PC-9 (cell line): ENCODE results near the gene FAM117A. TPM values are rescaled to one million over a fixed set of nuclear protein-coding genes. Genes with fewer than 3 reads are reported as not detected.

Experiments used
- BruUV-seq: library from RNA; stranded (reverse); fragments of 400-500 nt; replicated peaks from 2 replicates; lab custom pipeline; 2021; lab: Mats Ljungman, UMichigan
- CTCF ChIA-PET: fragments of 300-600 bp; sonication (Branson Sonifier 250); formaldehyde crosslinking; loops from one replicate; lab custom pipeline; 2022; ENCODE audit warnings: antibody characterized with exemption; lab: Charles Lee
- POLR2A ChIA-PET: fragments of 300-600 bp; sonication (Branson Sonifier 250); formaldehyde crosslinking; loops from one replicate; lab custom pipeline; 2022; ENCODE audit warnings: antibody characterized with exemption; ENCODE audit not compliant: unreplicated experiment; lab: Charles Lee
- DNase-seq, 2 experiments: peaks; one replicate each; pipeline versions ENCODE4 v3.0.0 to v3.0.0-alpha.2; 2015 to 2022; ENCODE audit warnings: mixed read lengths in 1 of 2
- H2AFZ ChIP-seq: fragments of 200-600 bp; sonication (generic); 2 replicates; pipeline ENCODE4 v1.8.1; 2017; ENCODE audit warnings: antibody characterized with exemption
- H3F3A ChIP-seq: fragments of 200-600 bp; sonication (generic); 2 replicates; pipeline ENCODE4 v1.8.1; 2017; ENCODE audit warnings: antibody characterized with exemption, mild to moderate bottlenecking, low read depth; ENCODE audit not compliant: insufficient read depth
- H3K27ac ChIP-seq: fragments of 200-600 bp; sonication (generic); 2 replicates; pipeline ENCODE4 v1.6.1; 2016; ENCODE audit warnings: mixed run types
- H3K27me3 ChIP-seq: fragments of 200-600 bp; sonication (generic); 2 replicates; pipeline ENCODE4 v1.6.1; 2016; ENCODE audit warnings: low read depth, mixed run types; ENCODE audit not compliant: insufficient read depth
- H3K36me3 ChIP-seq: fragments of 200-600 bp; sonication (generic); 2 replicates; pipeline ENCODE4 v1.6.1; 2016; ENCODE audit warnings: low read depth, mixed run types
- H3K4me1 ChIP-seq: fragments of 200-600 bp; sonication (generic); replicated peaks from 2 replicates; pipeline ENCODE4 v1.6.1; 2016; ENCODE audit warnings: mixed run types; ENCODE audit not compliant: insufficient read depth
- H3K4me2 ChIP-seq: fragments of 200-600 bp; sonication (generic); 2 replicates; pipeline ENCODE4 v1.6.1; 2017; ENCODE audit warnings: mixed run types
- H3K4me3 ChIP-seq: fragments of 200-600 bp; sonication (generic); 2 replicates; pipeline ENCODE4 v1.6.1; 2016; ENCODE audit warnings: mixed run types
- H3K79me2 ChIP-seq: fragments of 200-600 bp; sonication (generic); 2 replicates; pipeline ENCODE4 v1.6.1; 2017; ENCODE audit warnings: low read depth, mixed run types
- H3K9me2 ChIP-seq: fragments of 200-600 bp; sonication (generic); 2 replicates; pipeline ENCODE4 v1.8.1; 2017; ENCODE audit warnings: mild to moderate bottlenecking; ENCODE audit not compliant: insufficient read depth
- H3K9me3 ChIP-seq: fragments of 200-600 bp; sonication (generic); 2 replicates; pipeline ENCODE4 v1.8.1; 2016; ENCODE audit warnings: low read depth; ENCODE audit not compliant: insufficient read depth
- H4K20me1 ChIP-seq: fragments of 200-600 bp; sonication (generic); 2 replicates; pipeline ENCODE4 v1.8.1; 2017; ENCODE audit not compliant: insufficient read depth
- EZH2 ChIP-seq: fragments of 200-600 bp; sonication (generic); IDR thresholded peaks from 2 replicates; pipeline ENCODE4 v1.8.0; 2017; ENCODE audit warnings: antibody characterized with exemption, low read depth
- intact Hi-C: fragments of 100-400 bp; cut with micrococcal nuclease; formaldehyde crosslinking; loops from one replicate; pipeline ENCODE4 v1.10.0; 2022; ENCODE audit not compliant: unreplicated experiment
- total RNA-seq: library from RNA; stranded (reverse); gene quantifications from 2 replicates; pipeline ENCODE4 v1.2.3, GENCODE V29; 2021
- TF ChIP-seq, protein P1 (sequence below): fragments of 200-600 bp; sonication (generic); conservative IDR thresholded peaks from 2 replicates; pipeline ENCODE4 v1.6.1; 2017; ENCODE audit warnings: mixed run types, antibody characterized with exemption, mild to moderate bottlenecking, moderate library complexity

The FAM117A gene
- total RNA-seq, 1 experiment from 2014 or later: 15.0 TPM

DNA sequence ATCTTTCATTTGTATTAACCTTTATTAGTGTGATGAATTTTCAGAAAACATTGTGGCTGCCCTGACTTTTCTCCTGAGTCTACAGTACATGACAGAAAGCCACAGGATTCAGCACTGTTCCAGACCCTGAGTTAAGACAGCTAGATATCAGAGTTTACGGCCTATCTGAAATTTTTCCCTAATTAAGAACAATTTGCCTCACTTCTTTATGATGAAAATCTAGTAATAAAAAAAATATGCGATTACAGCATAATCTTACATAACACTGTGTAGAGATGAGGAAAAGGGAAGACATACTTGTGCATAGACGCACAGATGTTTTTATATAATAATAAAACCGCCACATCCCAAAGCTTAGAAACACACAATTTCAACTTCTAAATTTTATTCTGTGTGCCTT is 93.3 kb downstream of the FAM117A start:
- no peaks in the 10 kb centered on the region for H3K9me3 ChIP-seq
- no TSS peak for BruUV-seq
- no peaks in the 10 kb centered on the region for H3K9me2 ChIP-seq
- H3K36me3 ChIP-seq: peaks cover 14% of the 10 kb centered on the region; the same call in 1 of the 2 replicates
- ChIA-PET POLR2A (interaction anchor here (0.7 kb wide), 1 partner anchor 118 kb away, joined by 7 read pairs; the partner anchor contains the start of gene KAT7), CTCF (no interaction called here)
- H3K27me3 ChIP-seq: no peaks in the 10 kb centered on the region
- no peak for DNase-seq
- H3K79me2 ChIP-seq: peaks cover 78% of the 10 kb centered on the region
- no peak overlapping the region for H3K4me2 ChIP-seq
- H3K4me3 ChIP-seq: no peak overlapping the region
- no peaks in the 10 kb centered on the region for H3F3A ChIP-seq
- no peaks in the 10 kb centered on the region for H3K4me1 ChIP-seq
- no peak overlapping the region for H2AFZ ChIP-seq
- intact Hi-C loops: loop anchor here (10.0 kb wide), 1 partner anchor 46 kb away; no protein-coding TSS in a partner anchor
- TF ChIP-seq EZH2: no peak
- TF ChIP-seq, protein P1, sequence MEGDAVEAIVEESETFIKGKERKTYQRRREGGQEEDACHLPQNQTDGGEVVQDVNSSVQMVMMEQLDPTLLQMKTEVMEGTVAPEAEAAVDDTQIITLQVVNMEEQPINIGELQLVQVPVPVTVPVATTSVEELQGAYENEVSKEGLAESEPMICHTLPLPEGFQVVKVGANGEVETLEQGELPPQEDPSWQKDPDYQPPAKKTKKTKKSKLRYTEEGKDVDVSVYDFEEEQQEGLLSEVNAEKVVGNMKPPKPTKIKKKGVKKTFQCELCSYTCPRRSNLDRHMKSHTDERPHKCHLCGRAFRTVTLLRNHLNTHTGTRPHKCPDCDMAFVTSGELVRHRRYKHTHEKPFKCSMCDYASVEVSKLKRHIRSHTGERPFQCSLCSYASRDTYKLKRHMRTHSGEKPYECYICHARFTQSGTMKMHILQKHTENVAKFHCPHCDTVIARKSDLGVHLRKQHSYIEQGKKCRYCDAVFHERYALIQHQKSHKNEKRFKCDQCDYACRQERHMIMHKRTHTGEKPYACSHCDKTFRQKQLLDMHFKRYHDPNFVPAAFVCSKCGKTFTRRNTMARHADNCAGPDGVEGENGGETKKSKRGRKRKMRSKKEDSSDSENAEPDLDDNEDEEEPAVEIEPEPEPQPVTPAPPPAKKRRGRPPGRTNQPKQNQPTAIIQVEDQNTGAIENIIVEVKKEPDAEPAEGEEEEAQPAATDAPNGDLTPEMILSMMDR: no peak
- H3K27ac ChIP-seq: no peak overlapping the region
- peaks cover 61% of the 10 kb centered on the region for H4K20me1 ChIP-seq

DNA sequence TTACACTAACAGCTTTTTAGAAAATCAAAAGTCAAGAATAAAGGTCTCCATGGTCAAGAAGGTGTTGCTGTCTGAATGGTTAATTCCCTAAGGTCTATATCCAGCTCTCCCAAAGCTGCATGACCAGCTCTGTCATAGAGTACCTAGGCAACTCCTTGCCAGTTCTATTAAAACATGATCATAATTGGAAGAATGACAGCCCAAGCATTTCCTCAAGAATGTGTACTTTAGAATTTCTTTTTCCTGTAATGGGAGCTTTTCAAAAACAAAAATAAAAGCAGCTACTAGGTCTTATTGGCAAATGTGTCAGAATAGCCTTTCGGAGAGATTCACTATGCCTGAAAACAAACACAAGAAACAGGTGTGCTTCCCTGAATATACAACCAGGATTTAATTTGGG is 93.9 kb downstream of the FAM117A start:
- peaks cover 61% of the 10 kb centered on the region for H4K20me1 ChIP-seq
- peaks cover 9% of the 10 kb centered on the region; the same call in 1 of the 2 replicates for H3K36me3 ChIP-seq
- H3K79me2 ChIP-seq: peaks cover 76% of the 10 kb centered on the region
- POLR2A ChIA-PET: interaction anchor here (0.6 kb wide), 1 partner anchor 112 kb away, joined by 12 read pairs; no protein-coding TSS in a partner anchor
- H3K27ac ChIP-seq: no peak overlapping the region
- H3K27me3 ChIP-seq: no peaks in the 10 kb centered on the region
- intact Hi-C loops: loop anchor here (10.0 kb wide), 1 partner anchor 45 kb away; no protein-coding TSS in a partner anchor
- BruUV-seq: no TSS peak
- no peak for TF ChIP-seq EZH2
- TF ChIP-seq, protein P1: no peak
- no peak overlapping the region for H3K4me2 ChIP-seq
- no peak for DNase-seq
- H3F3A ChIP-seq: no peaks in the 10 kb centered on the region
- CTCF ChIA-PET: no interaction called here
- H2AFZ ChIP-seq: no peak overlapping the region
- H3K9me3 ChIP-seq: no peaks in the 10 kb centered on the region
- H3K4me3 ChIP-seq: no peak overlapping the region
- no peaks in the 10 kb centered on the region for H3K9me2 ChIP-seq
- no peaks in the 10 kb centered on the region for H3K4me1 ChIP-seq

DNA sequence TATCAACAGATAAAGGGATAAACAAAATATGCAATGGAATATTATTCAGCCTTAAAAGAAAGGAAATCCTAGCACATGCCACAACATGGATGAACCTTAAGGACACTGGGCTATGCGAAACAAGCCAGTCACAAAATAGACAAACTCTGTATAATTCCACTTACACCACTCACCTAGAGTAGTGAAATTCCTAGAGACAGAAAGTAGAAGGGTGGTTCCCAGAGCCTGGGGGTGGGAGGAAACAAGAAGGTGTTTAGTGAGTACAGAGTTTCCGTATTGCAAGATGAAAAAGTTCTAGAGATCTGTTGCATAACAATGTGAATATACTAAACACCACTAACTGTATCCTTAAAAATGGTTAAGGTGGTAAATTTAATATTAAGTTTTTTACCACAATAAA is 96.1 kb downstream of the FAM117A start:
- Histone ChIP-seq H3F3A (no peaks in the 10 kb centered on the region), H3K9me2 (no peaks in the 10 kb centered on the region), H3K36me3 (peaks cover 4% of the 10 kb centered on the region; the same call in 1 of the 2 replicates), H3K4me3 (no peak overlapping the region), H3K27me3 (no peaks in the 10 kb centered on the region), H3K27ac (no peak overlapping the region), H2AFZ (no peak overlapping the region), H3K9me3 (no peaks in the 10 kb centered on the region), H4K20me1 (peaks cover 70% of the 10 kb centered on the region), H3K4me2 (no peak overlapping the region), H3K79me2 (peaks cover 76% of the 10 kb centered on the region), H3K4me1 (no peaks in the 10 kb centered on the region)
- TF ChIP-seq EZH2: no peak
- TF ChIP-seq, protein P1: no peak
- POLR2A ChIA-PET: no interaction called here
- no peak for DNase-seq
- CTCF ChIA-PET: no interaction called here
- BruUV-seq: no TSS peak
- intact Hi-C loops: no loop called here
